Neural progenitor cell (in vitro differentiated cells): ENCODE measurements around the gene ADAMTS20. TPM values are rescaled to one million over a fixed set of nuclear protein-coding genes. Genes with fewer than 3 reads are reported as not detected.

Source experiments
- DNase-seq: peaks from one replicate; pipeline ENCODE4 v3.0.0-alpha.2; 2016; ENCODE audit warnings: low spot score
- H2AFZ ChIP-seq: fragments of 200-600 bp; sonication (generic); replicated peaks from 2 replicates; pipeline ENCODE4 v1.6.1; 2016; ENCODE audit warnings: antibody characterized with exemption
- H3F3A ChIP-seq: fragments of 200-600 bp; sonication (generic); 2 replicates; pipeline ENCODE4 v1.6.1; 2016; ENCODE audit warnings: antibody characterized with exemption, low read depth
- H3K27ac ChIP-seq: fragments of 200-600 bp; sonication (generic); 2 replicates; pipeline ENCODE4 v1.5.1; 2016; ENCODE audit warnings: mild to moderate bottlenecking
- H3K27me3 ChIP-seq: fragments of 200-600 bp; sonication (generic); 2 replicates; pipeline ENCODE4 v1.6.1; 2016; ENCODE audit warnings: mild to moderate bottlenecking, moderate library complexity
- H3K36me3 ChIP-seq: fragments of 200-600 bp; sonication (generic); 2 replicates; pipeline ENCODE4 v1.5.1; 2016
- H3K4me1 ChIP-seq: fragments of 200-600 bp; sonication (generic); 2 replicates; pipeline ENCODE4 v1.6.1; 2016; ENCODE audit warnings: mixed run types
- H3K4me2 ChIP-seq: fragments of 200-600 bp; sonication (generic); 2 replicates; pipeline ENCODE4 v1.6.1; 2016
- H3K4me3 ChIP-seq: fragments of 200-600 bp; sonication (generic); 2 replicates; pipeline ENCODE4 v1.5.1; 2016
- H3K79me2 ChIP-seq: fragments of 200-600 bp; sonication (generic); 2 replicates; pipeline ENCODE4 v1.6.1; 2016; ENCODE audit warnings: low read depth
- H3K9ac ChIP-seq: fragments of 200-600 bp; sonication (generic); 2 replicates; pipeline ENCODE4 v1.6.1; 2016
- H3K9me3 ChIP-seq: fragments of 200-600 bp; sonication (generic); 2 replicates; pipeline ENCODE4 v1.5.1; 2016; ENCODE audit warnings: low read depth
- H4K20me1 ChIP-seq: fragments of 200-600 bp; sonication (generic); 2 replicates; pipeline ENCODE4 v1.6.1; 2016; ENCODE audit warnings: low read depth
- H3K27ac Mint-ChIP-seq: 3 replicates; pipeline ENCODE4 v1.8.0; 2021; ENCODE audit warnings: mixed read lengths
- H3K27me3 Mint-ChIP-seq: 2 replicates; pipeline ENCODE4 v1.8.0; 2022; ENCODE audit warnings: low read depth, mild to moderate bottlenecking, inconsistent platforms, moderate library complexity, mixed read lengths; ENCODE audit not compliant: insufficient read depth
- H3K36me3 Mint-ChIP-seq: 3 replicates; pipeline ENCODE4 v1.8.0; 2021; ENCODE audit warnings: mixed read lengths
- H3K4me1 Mint-ChIP-seq: 3 replicates; pipeline ENCODE4 v1.8.0; 2021; ENCODE audit warnings: mixed read lengths
- H3K4me3 Mint-ChIP-seq: 3 replicates; pipeline ENCODE4 v1.8.0; 2021; ENCODE audit warnings: mild to moderate bottlenecking, moderate library complexity, mixed read lengths
- H3K9me3 Mint-ChIP-seq: 3 replicates; pipeline ENCODE4 v1.8.0; 2020; ENCODE audit warnings: mixed read lengths
- CTCF ChIP-seq: fragments of 200-600 bp; sonication (generic); IDR thresholded peaks from 2 replicates; pipeline ENCODE4 v1.5.1; 2017; ENCODE audit warnings: antibody characterized with exemption, mild to moderate bottlenecking
- EZH2 ChIP-seq: fragments of 200-600 bp; sonication (generic); IDR thresholded peaks from 2 replicates; pipeline ENCODE4 v1.6.1; 2017; ENCODE audit warnings: antibody characterized with exemption, mild to moderate bottlenecking, moderate library complexity
- EZH2phosphoT487 ChIP-seq: fragments of 200-600 bp; sonication (generic); IDR thresholded peaks from 2 replicates; pipeline ENCODE4 v1.6.1; 2017; ENCODE audit warnings: antibody characterized with exemption
- total RNA-seq: library from RNA; depleted of rRNA; stranded (reverse); fragments of >200 nt; gene quantifications from 2 replicates; pipeline ENCODE4 v1.2.3, GENCODE V29; 2015; ENCODE audit warnings: low replicate concordance

Gene ADAMTS20
- total RNA-seq, 1 donor from 2014 or later: 10.9 TPM

GRCh38 chr12:43317156-43317555 is 234.8 kb downstream of the ADAMTS20 start:
- Mint-ChIP-seq H3K4me1 (peaks cover 7% of the 10 kb centered on the region), H3K27ac (no peak overlapping the region), H3K9me3 (no peaks in the 10 kb centered on the region), H3K4me3 (no peak overlapping the region), H3K36me3 (no peaks in the 10 kb centered on the region), H3K27me3 (no peaks in the 10 kb centered on the region)
- Histone ChIP-seq H3K4me3 (no peak overlapping the region), H3K27me3 (no peaks in the 10 kb centered on the region), H3K36me3 (no peaks in the 10 kb centered on the region), H2AFZ (no peak overlapping the region), H3K27ac (no peak overlapping the region), H3K4me1 (peaks cover 4% of the 10 kb centered on the region), H3K9me3 (no peaks in the 10 kb centered on the region), H3F3A (no peaks in the 10 kb centered on the region), H3K4me2 (no peak overlapping the region), H3K9ac (no peak overlapping the region), H3K79me2 (no peaks in the 10 kb centered on the region), H4K20me1 (no peaks in the 10 kb centered on the region)
- DNase-seq: no peak
- TF ChIP-seq EZH2 (no peak), EZH2phosphoT487 (no peak), CTCF (no peak)

- H3K4me1 ChIP-seq: peaks cover 4% of the 10 kb centered on the region
- H3K36me3 Mint-ChIP-seq: no peaks in the 10 kb centered on the region
- H3K27ac Mint-ChIP-seq: no peak overlapping the region
- no peaks in the 10 kb centered on the region for H3K27me3 ChIP-seq
- H3K9me3 ChIP-seq: no peaks in the 10 kb centered on the region
- no peak overlapping the region for H3K9ac ChIP-seq
- H3K4me3 Mint-ChIP-seq: no peak overlapping the region
- no peaks in the 10 kb centered on the region for H3F3A ChIP-seq
- TF ChIP-seq EZH2phosphoT487: no peak
- TF ChIP-seq EZH2: no peak
- TF ChIP-seq CTCF: no peak
- H4K20me1 ChIP-seq: no peaks in the 10 kb centered on the region
- H3K9me3 Mint-ChIP-seq: no peaks in the 10 kb centered on the region
- no peaks in the 10 kb centered on the region for H3K27me3 Mint-ChIP-seq
- DNase-seq: no peak
- no peak overlapping the region for H3K4me3 ChIP-seq
- H3K27ac ChIP-seq: no peak overlapping the region
- H3K4me1 Mint-ChIP-seq: peaks cover 7% of the 10 kb centered on the region
- H3K79me2 ChIP-seq: no peaks in the 10 kb centered on the region
- no peak overlapping the region for H2AFZ ChIP-seq
- no peak overlapping the region for H3K4me2 ChIP-seq
- no peaks in the 10 kb centered on the region for H3K36me3 ChIP-seq
Measured at GRCh38 chr12:43316520-43316919, 235.5 kb downstream of the ADAMTS20 start.

- no peaks in the 10 kb centered on the region for H3K9me3 ChIP-seq
- no peak for DNase-seq
- no peaks in the 10 kb centered on the region for H3K79me2 ChIP-seq
- Mint-ChIP-seq H3K27me3 (no peaks in the 10 kb centered on the region), H3K27ac (no peak overlapping the region), H3K4me3 (no peak overlapping the region), H3K36me3 (no peaks in the 10 kb centered on the region), H3K4me1 (peaks cover 7% of the 10 kb centered on the region), H3K9me3 (no peaks in the 10 kb centered on the region)
- TF ChIP-seq EZH2phosphoT487 (no peak), EZH2 (no peak), CTCF (no peak)
- H2AFZ ChIP-seq: no peak overlapping the region
- no peak overlapping the region for H3K4me3 ChIP-seq
- H3K36me3 ChIP-seq: no peaks in the 10 kb centered on the region
- no peaks in the 10 kb centered on the region for H3K27me3 ChIP-seq
- no peak overlapping the region for H3K27ac ChIP-seq
- H3K9ac ChIP-seq: no peak overlapping the region
- no peak overlapping the region for H3K4me2 ChIP-seq
- peaks cover 4% of the 10 kb centered on the region for H3K4me1 ChIP-seq
- no peaks in the 10 kb centered on the region for H4K20me1 ChIP-seq
- no peaks in the 10 kb centered on the region for H3F3A ChIP-seq
Measured at GRCh38 chr12:43315961-43316360, 236.0 kb downstream of the ADAMTS20 start.
